Muscle of leg (tissue), 11 donors: ENCODE results near the gene MPG. TPM values are rescaled to one million over a fixed set of nuclear protein-coding genes. Genes with fewer than 3 reads are reported as not detected.

Experiments used
- DNase-seq: peaks from one replicate; pipeline ENCODE4 v3.0.0; 2013
- H3K27ac ChIP-seq: one replicate; pipeline ENCODE4 v1.5.1; 2013; ENCODE audit warnings: mild to moderate bottlenecking, low read length, control low read depth
- H3K27me3 ChIP-seq: one replicate; pipeline ENCODE4 v1.6.1; 2013; ENCODE audit warnings: low read length; ENCODE audit not compliant: control insufficient read depth, insufficient read depth
- H3K36me3 ChIP-seq: one replicate; pipeline ENCODE4 v1.6.1; 2013; ENCODE audit warnings: low read length; ENCODE audit not compliant: control insufficient read depth, insufficient read depth
- H3K4me1 ChIP-seq: one replicate; pipeline ENCODE4 v1.6.1; 2013; ENCODE audit warnings: low read length; ENCODE audit not compliant: control insufficient read depth, insufficient read depth
- H3K4me3 ChIP-seq: one replicate; pipeline ENCODE4 v1.5.1; 2013; ENCODE audit warnings: low read length, control low read depth
- H3K9me3 ChIP-seq: replicated peaks from 2 replicates; pipeline ENCODE4 v1.6.1; 2013; ENCODE audit warnings: low read depth, low read length; ENCODE audit not compliant: control insufficient read depth
- WGBS: methylation state at CpG from one replicate; pipeline ENCODE4 v1.1.5; 2013; ENCODE audit warnings: missing lambda C conversion rate; ENCODE audit not compliant: insufficient coverage; 5-methylcytosine and 5-hydroxymethylcytosine counted together
- polyA plus RNA-seq, 8 donors: library from polyadenylated mRNA; unstranded; fragments of 120-200 nt; gene quantifications; one replicate each; pipeline versions ENCODE4 v1.2.1 to v1.2.3, GENCODE V29; 2013; ENCODE audit warnings: inconsistent platforms in 1 of 8, low replicate concordance in 1 of 8; ENCODE audit not compliant: insufficient read length in 8 of 8, insufficient read depth in 1 of 8
- total RNA-seq: library from RNA; stranded (reverse); fragments of 120-200 nt; gene quantifications from one replicate; pipeline ENCODE4 v1.2.4, GENCODE V29; 2013

Gene MPG
- total and polyA plus RNA-seq, 9 donors = 24.2 to 39.0 (median 32.5) TPM

GRCh38 chr16:83781-84615 is 6.0 kb downstream of the MPG start:
- no peak for DNase-seq
- H3K27ac ChIP-seq = peak overlapping the region; percentile 62
- 54% methylated on average over 21 of the region's 21 CpGs for WGBS
- no peaks in the 10 kb centered on the region for H3K27me3 ChIP-seq
- peaks cover 77% of the 10 kb centered on the region for H3K36me3 ChIP-seq
- no peak overlapping the region for H3K4me3 ChIP-seq
- no peaks in the 10 kb centered on the region for H3K9me3 ChIP-seq
- H3K4me1 ChIP-seq = peaks cover 26% of the 10 kb centered on the region

- Histone ChIP-seq H3K36me3 (peaks cover 77% of the 10 kb centered on the region), H3K4me1 (peaks cover 21% of the 10 kb centered on the region), H3K27ac (peak overlapping the region; percentile 62), H3K27me3 (no peaks in the 10 kb centered on the region), H3K4me3 (no peak overlapping the region), H3K9me3 (no peaks in the 10 kb centered on the region)
- WGBS = 63% methylated on average over 3 of the region's 7 CpGs
- DNase-seq = peak; percentile 72
Observed at GRCh38 chr16:84718-85406, 6.8 kb downstream of the MPG start.

GRCh38 chr16:85407-85782 is 7.4 kb downstream of the MPG start:
- Histone ChIP-seq H3K36me3 (peaks cover 77% of the 10 kb centered on the region), H3K27me3 (no peaks in the 10 kb centered on the region), H3K4me3 (no peak overlapping the region), H3K4me1 (peaks cover 21% of the 10 kb centered on the region), H3K9me3 (no peaks in the 10 kb centered on the region), H3K27ac (peak overlapping the region; percentile 29)
- WGBS = 82% methylated on average over 16 of the region's 18 CpGs
- DNase-seq = no peak

- H3K27me3 ChIP-seq = no peaks in the 10 kb centered on the region
- no peak overlapping the region for H3K4me3 ChIP-seq
- no peaks in the 10 kb centered on the region for H3K9me3 ChIP-seq
- no peak overlapping the region for H3K27ac ChIP-seq
- DNase-seq = no peak
- 74% methylated on average over 9 of the region's 9 CpGs for WGBS
- peaks cover 21% of the 10 kb centered on the region for H3K4me1 ChIP-seq
- peaks cover 77% of the 10 kb centered on the region for H3K36me3 ChIP-seq
Observed at GRCh38 chr16:85865-86264, 7.8 kb downstream of the MPG start.

GRCh38 chr16:86483-86952 is 8.5 kb downstream of the MPG start:
- H3K9me3 ChIP-seq = no peaks in the 10 kb centered on the region
- peaks cover 21% of the 10 kb centered on the region for H3K4me1 ChIP-seq
- H3K4me3 ChIP-seq = no peak overlapping the region
- WGBS = 58% methylated on average over 23 of the region's 23 CpGs
- H3K36me3 ChIP-seq = peaks cover 74% of the 10 kb centered on the region
- DNase-seq = no peak
- no peaks in the 10 kb centered on the region for H3K27me3 ChIP-seq
- no peak overlapping the region for H3K27ac ChIP-seq

- Histone ChIP-seq H3K27me3 (no peaks in the 10 kb centered on the region), H3K27ac (no peak overlapping the region), H3K4me3 (no peak overlapping the region), H3K4me1 (peaks cover 26% of the 10 kb centered on the region), H3K9me3 (no peaks in the 10 kb centered on the region), H3K36me3 (peaks cover 78% of the 10 kb centered on the region)
- WGBS = 96% methylated on average over 14 of the region's 14 CpGs
- no peak for DNase-seq
Observed at GRCh38 chr16:88613-89012, 10.6 kb downstream of the MPG start.

- Histone ChIP-seq H3K36me3 (peaks cover 79% of the 10 kb centered on the region), H3K27me3 (no peaks in the 10 kb centered on the region), H3K4me1 (peaks cover 16% of the 10 kb centered on the region), H3K9me3 (no peaks in the 10 kb centered on the region), H3K4me3 (no peak overlapping the region), H3K27ac (no peak overlapping the region)
- 86% methylated on average over 18 of the region's 30 CpGs for WGBS
- no peak for DNase-seq
Observed at GRCh38 chr16:89391-90302, 11.6 kb downstream of the MPG start.

- no peak overlapping the region for H3K27ac ChIP-seq
- peak; percentile 50 for DNase-seq
Observed at GRCh38 chr16:91484-91883, 13.5 kb downstream of the MPG start.

GRCh38 chr16:92431-93339 is 14.7 kb downstream of the MPG start:
- no peaks in the 10 kb centered on the region for H3K9me3 ChIP-seq
- DNase-seq = no peak
- WGBS = 82% methylated on average over 14 of the region's 15 CpGs
- no peak overlapping the region for H3K27ac ChIP-seq
- H3K36me3 ChIP-seq = peaks cover 66% of the 10 kb centered on the region
- no peaks in the 10 kb centered on the region for H3K27me3 ChIP-seq
- peaks cover 15% of the 10 kb centered on the region for H3K4me1 ChIP-seq
- H3K4me3 ChIP-seq = no peak overlapping the region

More at GRCh38 chr16:91484-91883, 13.5 kb downstream of the MPG start:
- WGBS = 42% methylated on average over 4 of the region's 9 CpGs
- no peak overlapping the region for H3K4me3 ChIP-seq
- peaks cover 71% of the 10 kb centered on the region for H3K36me3 ChIP-seq
- H3K9me3 ChIP-seq = no peaks in the 10 kb centered on the region
- H3K4me1 ChIP-seq = peaks cover 4% of the 10 kb centered on the region
- no peaks in the 10 kb centered on the region for H3K27me3 ChIP-seq
